ENCODE data around the gene CHMP4A.

CHMP4A gene

DNA sequence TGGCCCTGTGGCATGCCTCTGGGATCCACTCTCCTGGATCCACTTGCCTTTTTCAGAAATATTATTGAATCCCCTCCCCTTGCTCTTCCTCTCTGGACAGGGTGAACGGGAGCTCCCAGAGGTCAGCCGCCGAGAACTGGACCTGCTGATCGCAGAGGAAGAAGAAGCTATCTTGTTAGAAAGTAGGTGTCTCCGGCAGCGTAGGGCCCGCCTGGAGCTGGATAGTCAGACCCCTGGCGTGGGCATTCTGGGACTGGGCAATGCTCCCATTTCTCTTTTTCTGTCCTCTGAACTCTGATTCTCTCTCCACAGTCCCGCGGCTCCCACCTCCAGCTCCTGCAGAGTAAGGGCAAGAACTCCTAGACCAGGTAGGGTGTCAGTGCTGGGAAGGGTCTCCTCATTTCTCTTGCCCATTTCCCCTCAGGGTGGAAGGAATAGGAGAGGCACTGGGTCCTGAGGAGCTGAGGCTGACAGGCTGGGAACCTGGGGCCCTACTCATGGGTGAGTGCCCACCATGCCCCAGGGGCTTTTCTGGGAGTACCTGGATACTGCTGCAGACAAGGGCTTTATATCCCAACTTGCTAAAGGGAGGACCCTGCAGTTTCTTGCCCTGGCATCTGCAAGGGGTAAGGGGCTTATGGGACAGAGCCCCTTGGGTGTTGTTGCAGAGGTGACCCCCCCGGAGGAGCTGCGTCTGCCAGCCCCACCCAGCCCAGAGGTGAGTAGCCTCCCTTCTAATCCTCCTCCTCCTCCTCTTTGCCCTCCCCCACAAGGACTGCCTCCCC lies 36.1 kb downstream of the CHMP4A start:
- no peak for DNase-seq

DNA sequence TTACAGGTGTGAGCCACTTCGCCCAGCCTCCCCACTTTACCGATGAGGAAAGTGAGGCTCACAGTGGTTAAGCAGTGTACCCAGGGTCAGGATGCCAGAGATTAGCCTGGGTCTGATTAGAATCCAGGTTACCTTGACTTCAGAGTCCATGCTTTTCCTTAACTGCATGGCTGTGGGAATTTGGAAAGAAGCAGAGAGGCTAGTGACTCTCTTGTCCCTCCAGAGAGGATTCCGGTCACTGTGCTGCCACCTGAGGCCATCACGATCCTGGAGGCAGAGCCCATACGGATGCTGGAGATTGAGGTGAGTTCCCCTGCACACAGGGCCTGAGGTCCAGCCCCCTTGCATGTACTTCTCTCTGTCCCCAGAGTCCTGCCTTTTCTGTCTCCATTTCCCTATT lies 36.7 kb downstream of the CHMP4A start:
- DNase-seq: no peak

DNA sequence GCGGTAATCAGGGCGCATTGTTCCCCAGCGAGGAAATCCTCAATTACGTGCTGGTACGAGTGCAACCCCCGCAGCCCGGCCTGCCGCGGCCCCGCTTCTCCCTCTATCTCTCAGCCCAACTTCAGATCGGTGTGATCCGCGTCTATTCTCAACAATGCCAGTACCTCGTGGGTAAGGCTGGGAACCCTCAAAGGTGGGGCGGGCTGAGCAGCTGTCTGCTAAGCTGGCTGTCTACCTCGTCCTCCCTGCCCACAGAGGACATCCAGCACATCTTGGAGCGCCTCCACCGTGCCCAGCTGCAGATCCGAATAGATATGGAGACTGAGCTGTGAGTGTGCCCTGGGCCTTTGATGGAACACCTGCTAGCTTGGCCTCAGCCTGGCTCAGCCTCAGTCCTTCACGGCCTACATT lies 40.4 kb downstream of the CHMP4A start:
- DNase-seq: no peak

DNA sequence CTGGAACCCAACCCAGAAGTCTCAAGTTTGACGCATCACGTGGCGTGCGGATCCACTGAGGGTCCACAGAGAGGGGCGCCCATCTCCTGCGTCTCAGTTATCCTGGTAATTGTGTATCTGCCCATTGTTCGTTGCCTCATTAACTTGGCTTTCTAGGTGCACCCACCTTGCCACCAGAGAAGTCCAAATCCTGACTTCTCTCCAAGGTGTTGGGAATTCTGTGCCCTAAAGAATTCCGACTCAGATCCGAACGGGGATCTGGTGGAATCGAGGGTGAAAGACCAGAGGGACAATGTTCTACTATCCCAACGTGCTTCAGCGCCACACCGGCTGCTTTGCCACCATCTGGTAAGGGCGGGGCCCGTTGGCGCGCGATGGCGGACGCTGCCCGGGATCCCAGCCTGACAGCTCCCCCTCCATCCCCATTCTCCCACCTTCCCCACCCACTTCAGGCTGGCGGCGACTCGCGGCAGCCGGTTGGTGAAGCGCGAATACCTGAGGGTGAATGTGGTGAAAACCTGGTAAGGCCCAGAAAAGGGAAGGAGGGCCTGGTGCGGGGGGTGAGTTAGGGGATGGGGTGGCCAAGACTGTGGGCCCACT lies 40.9 kb downstream of the CHMP4A start:
- no peak for DNase-seq

DNA sequence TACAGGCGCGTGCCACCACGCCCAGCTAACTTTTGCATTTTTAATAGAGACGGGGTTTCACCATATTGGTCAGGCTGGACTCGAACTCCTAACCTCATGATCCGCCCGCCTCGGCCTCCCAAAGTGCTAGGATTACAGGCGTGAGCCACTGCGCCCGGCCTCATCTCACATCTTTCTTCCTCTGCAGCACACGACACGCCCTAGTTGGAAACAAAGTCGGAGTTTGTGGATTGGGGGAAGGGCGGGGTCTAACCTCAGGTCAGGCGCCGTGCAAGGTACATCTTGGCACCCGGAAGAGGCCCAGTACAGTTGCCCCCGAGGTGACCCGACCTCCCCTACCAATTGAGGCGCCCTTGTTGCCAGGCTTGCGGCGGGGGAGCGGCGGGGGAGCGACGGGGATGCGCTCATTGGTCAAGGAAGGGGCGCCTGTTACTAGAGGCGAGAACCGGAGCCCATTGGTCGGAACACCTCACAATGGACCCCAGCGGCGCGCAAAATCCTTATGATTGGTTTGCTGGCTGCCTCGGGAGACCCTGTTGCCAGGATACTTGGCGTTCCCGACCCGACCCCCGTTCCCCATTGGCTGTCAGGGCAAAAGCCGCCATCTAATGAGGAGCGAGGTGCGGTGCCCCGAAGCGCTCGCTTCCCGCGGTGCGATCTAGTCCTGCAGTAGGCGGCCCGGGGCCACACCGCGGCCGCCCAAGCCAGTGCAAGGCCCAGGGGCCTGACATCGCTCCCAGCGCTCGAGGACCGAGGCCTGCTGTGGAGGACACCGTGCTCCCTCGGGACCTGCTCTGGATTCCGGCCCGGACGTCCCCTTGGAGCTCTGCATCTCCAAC lies 41.6 kb downstream of the CHMP4A start, which contains the start of gene REC8:
Gene REC8 (plus strand): TSS at position 659 of the 839 bp plus-strand sequence. CDS start 473 bp downstream, outside the sequence.
- peak; percentile 91 for DNase-seq

DNA sequence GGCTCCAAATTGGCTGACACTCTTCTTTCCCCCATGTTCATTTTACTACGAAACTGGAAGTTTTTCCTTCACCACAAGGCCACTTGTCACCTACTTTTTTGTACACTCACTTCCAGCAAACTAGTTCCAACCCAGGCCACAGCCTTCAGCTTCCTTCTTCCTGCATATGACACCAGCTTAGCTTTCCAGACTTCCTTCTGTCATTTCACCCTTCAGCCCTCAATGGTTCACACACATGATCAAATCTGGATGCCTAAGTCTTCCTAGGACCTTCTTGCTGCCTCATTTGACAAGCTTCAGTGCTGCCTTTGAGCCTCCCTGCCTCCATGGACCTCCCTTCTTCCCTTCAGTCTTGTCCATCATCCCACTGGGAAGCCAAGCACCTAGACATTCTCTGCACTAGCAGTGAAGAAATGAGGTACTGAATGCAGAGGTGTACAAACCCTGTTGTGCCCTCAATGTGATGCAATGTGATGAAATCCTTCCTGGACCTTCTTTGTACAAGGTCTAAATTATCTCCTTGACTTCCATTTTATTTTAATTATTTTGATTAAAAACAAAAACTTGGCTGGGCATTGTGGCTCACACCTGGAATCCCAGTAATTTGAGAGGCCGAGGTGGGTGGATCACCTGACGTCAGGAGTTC lies 45.7 kb downstream of the CHMP4A start:
- DNase-seq: no peak

DNA sequence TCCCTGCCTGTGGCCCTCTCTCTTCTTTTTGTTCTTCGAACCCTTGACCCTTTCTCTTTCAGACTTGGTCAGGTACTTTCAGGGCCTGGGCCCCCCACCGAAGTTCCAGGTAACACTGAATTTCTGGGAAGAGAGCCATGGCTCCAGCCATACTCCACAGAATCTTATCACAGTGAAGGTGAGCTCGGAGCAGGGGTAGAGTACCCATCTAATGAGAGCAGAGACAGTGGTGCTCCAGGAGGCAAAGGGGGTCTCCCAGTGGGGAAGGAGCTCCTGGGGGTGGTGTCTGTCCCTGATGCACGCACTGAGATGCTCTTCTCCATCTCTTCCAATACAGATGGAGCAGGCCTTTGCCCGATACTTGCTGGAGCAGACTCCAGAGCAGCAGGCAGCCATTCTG lies 47.5 kb downstream of the CHMP4A start:
- no peak for DNase-seq

DNA sequence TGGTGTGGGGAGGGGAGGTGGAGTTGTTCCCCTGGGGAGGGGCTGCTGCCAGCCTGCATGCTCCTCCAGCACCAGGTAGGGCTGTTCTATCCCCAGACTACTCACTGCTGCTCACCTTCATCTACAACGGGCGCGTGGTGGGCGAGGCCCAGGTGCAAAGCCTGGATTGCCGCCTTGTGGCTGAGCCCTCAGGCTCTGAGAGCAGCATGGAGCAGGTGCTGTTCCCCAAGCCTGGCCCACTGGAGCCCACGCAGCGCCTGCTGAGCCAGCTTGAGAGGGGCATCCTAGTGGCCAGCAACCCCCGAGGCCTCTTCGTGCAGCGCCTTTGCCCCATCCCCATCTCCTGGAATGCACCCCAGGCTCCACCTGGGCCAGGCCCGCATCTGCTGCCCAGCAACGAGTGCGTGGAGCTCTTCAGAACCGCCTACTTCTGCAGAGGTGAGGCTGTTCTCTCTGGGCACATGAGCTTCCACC lies 48.7 kb downstream of the CHMP4A start:
- no peak for DNase-seq

DNA sequence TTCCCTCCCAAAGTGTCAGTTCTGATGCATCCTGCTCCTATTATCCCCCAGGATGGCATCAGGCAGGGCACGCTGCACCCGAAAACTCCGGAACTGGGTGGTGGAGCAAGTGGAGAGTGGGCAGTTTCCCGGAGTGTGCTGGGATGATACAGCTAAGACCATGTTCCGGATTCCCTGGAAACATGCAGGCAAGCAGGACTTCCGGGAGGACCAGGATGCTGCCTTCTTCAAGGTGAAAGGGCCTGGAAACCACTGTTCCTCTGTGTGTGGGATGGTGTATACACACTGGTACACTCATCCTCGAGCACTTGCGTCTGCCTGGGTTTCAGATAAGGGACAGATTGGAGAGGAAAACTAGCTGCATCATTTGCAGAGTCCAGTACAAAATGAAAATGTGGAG lies 51.2 kb downstream of the CHMP4A start:
- no peak for DNase-seq

DNA sequence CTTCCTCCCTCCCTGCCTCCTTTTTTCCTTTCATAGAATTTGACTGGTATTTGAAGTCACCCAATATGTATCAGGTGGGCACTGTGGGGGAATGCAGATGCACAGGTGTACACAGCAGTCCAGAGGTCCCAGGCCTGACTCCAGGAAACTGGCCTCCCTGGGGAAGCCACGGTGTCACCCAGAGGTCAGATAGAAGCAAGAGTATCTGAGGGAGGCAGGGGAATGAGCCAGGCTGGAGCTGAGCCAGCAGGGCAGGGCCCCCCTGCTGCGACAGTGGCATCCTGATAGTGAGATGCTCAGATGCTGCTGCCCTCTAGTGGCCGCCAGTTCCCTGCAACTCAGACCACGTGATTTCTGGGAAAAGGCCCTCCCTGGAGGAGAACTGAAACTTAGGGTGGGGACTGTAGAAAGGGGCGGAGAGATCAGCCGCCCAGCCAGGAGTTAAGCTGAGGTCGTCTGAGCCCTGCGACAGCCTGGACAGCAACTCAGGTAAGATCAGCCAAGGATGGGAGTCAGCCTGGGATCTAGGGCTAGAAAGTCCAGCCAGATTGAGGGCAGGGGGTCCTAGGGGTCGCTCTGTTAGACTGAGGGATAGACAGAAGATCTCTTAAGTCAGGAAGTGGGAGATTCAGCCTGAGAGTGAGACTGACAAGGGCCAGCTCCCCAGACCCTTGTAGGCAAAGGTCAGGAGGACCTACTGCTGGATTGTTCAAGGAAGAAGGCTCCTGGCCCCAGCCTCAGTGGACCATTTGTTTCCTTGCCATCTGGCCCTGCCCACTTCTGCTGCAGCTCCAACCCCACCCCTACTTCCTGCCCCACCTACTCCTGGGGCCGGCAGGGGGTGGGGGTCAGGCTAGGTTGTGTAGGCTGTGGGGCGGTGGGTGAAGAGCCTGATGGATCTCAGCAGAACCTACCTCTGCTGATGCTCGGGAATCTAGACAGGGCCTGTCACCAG lies 52.2 kb downstream of the CHMP4A start, which contains the start of gene IRF9:
Gene IRF9 (plus strand): TSS at position 416 of the 955 bp plus-strand sequence. CDS start 880 bp downstream, outside the sequence.
- DNase-seq: peak; percentile 93

DNA sequence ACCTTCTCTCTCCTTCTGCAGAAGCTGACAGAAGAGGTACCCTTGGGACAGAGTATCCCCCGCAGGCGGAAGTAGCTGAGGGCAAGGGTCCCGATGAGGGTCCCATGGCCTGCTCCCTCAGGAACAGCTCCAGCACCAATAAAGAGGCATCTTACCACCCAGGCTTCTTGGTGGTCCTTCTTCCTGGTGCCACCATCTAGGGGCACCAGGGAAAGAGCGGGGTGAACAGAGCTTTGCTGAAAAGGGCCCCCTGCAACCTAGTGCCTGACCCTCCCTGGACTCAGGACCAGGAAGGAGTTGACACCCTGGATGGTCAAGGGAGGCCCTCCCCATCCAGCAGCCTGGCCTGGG lies 52.8 kb downstream of the CHMP4A start:
- DNase-seq: no peak

DNA sequence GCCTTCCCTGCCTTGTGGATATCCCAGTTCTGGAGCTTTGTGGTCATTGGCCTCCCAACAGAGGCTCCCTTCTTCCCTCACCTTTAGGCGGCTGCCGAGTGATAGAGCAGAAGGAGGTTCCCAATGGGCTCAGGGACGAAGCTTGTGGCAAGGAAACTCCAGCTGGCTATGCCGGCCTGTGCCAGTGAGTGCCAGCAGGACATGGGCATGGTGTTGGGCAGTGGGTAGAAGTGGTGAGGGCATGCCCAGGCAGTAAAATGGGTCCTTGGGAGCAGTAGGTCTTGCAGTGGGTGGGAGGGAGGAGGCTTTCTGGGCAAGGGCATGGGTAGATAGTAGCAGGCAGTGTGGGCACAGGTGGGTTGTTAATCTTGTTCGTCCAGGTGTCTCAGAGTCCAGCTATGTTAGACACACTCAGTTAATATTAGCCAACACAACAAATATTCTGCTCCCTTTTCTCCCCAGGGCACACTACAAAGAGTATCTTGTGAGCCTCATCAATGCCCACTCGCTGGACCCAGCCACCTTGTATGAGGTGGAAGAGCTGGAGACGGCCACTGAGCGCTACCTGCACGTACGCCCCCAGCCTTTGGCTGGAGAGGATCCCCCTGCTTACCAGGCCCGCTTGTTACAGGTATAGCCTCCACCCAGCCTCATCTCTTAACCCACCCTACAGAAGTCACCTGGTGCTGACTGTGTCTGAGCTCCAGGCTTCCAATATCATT lies 53.4 kb downstream of the CHMP4A start:
- no peak for DNase-seq

Data from left hindlimb (tissue), 1 donor.